MM.1S (cell line): ENCODE data around the gene VCL.

Experiments used
- DNase-seq: peaks from one replicate; pipeline ENCODE4 v3.0.0-alpha.2; 2015
- H2AFZ ChIP-seq: fragments of 300-600 bp; sonication (generic); 2 replicates; pipeline ENCODE4 v1.6.0; 2016; ENCODE audit warnings: antibody characterized with exemption, low read length
- H3F3A ChIP-seq: fragments of 300-600 bp; sonication (generic); 2 replicates; pipeline ENCODE4 v1.6.1; 2016; ENCODE audit warnings: mild to moderate bottlenecking, antibody characterized with exemption, low read length, moderate library complexity, mixed read lengths; ENCODE audit not compliant: insufficient read depth
- H3K27ac ChIP-seq: fragments of 300-600 bp; sonication (generic); 2 replicates; pipeline ENCODE4 v1.5.1; 2016; ENCODE audit warnings: mild to moderate bottlenecking, low read length
- H3K27me3 ChIP-seq: fragments of 300-600 bp; sonication (generic); replicated peaks from 2 replicates; pipeline ENCODE4 v1.6.0; 2016; ENCODE audit warnings: low read length; ENCODE audit not compliant: insufficient read depth
- H3K36me3 ChIP-seq: fragments of 300-600 bp; sonication (generic); replicated peaks from 2 replicates; pipeline ENCODE4 v1.6.1; 2016; ENCODE audit warnings: mild to moderate bottlenecking, low read length, mixed read lengths; ENCODE audit not compliant: insufficient read depth
- H3K4me1 ChIP-seq: fragments of 300-600 bp; sonication (generic); 2 replicates; pipeline ENCODE4 v1.6.1; 2016; ENCODE audit warnings: low read length, mixed read lengths
- H3K4me2 ChIP-seq: fragments of 300-600 bp; sonication (generic); 2 replicates; pipeline ENCODE4 v1.6.0; 2016; ENCODE audit warnings: low read depth, low read length
- H3K4me3 ChIP-seq: fragments of 300-600 bp; sonication (generic); 2 replicates; pipeline ENCODE4 v1.5.1; 2016; ENCODE audit warnings: low read length, mixed read lengths
- H3K79me2 ChIP-seq: fragments of 300-600 bp; sonication (generic); 2 replicates; pipeline ENCODE4 v1.6.1; 2016; ENCODE audit warnings: mixed run types, low read length, mixed read lengths
- H3K9ac ChIP-seq: fragments of 300-600 bp; sonication (generic); 2 replicates; pipeline ENCODE4 v1.6.1; 2016; ENCODE audit warnings: low read length, mixed read lengths
- H3K9me2 ChIP-seq: fragments of 300-600 bp; sonication (generic); replicated peaks from 2 replicates; pipeline ENCODE4 v1.6.1; 2016; ENCODE audit warnings: mild to moderate bottlenecking, low read length, mixed read lengths; ENCODE audit not compliant: insufficient read depth
- H3K9me3 ChIP-seq: fragments of 300-600 bp; sonication (generic); replicated peaks from 2 replicates; pipeline ENCODE4 v1.6.1; 2016; ENCODE audit warnings: mild to moderate bottlenecking, low read length, mixed read lengths; ENCODE audit not compliant: insufficient read depth
- H4K20me1 ChIP-seq: fragments of 300-600 bp; sonication (generic); 2 replicates; pipeline ENCODE4 v1.6.1; 2016; ENCODE audit warnings: mild to moderate bottlenecking, low read length, moderate library complexity, mixed read lengths; ENCODE audit not compliant: insufficient read depth
- EZH2 ChIP-seq: fragments of 300-600 bp; sonication (generic); optimal IDR thresholded peaks from 2 replicates; pipeline ENCODE3; 2017; ENCODE audit warnings: low read depth, mild to moderate bottlenecking, antibody characterized with exemption, low read length, mixed read lengths
- EZH2phosphoT487 ChIP-seq: fragments of 300-600 bp; sonication (generic); IDR thresholded peaks from 2 replicates; pipeline ENCODE4 v1.6.1; 2018; ENCODE audit warnings: antibody characterized with exemption, low read length
- TF ChIP-seq, protein P1 (sequence below): fragments of 300-600 bp; sonication (generic); IDR thresholded peaks from 2 replicates; pipeline ENCODE4 v1.5.1; 2016; ENCODE audit warnings: antibody characterized with exemption, low read length, mixed read lengths

The VCL gene

DNA sequence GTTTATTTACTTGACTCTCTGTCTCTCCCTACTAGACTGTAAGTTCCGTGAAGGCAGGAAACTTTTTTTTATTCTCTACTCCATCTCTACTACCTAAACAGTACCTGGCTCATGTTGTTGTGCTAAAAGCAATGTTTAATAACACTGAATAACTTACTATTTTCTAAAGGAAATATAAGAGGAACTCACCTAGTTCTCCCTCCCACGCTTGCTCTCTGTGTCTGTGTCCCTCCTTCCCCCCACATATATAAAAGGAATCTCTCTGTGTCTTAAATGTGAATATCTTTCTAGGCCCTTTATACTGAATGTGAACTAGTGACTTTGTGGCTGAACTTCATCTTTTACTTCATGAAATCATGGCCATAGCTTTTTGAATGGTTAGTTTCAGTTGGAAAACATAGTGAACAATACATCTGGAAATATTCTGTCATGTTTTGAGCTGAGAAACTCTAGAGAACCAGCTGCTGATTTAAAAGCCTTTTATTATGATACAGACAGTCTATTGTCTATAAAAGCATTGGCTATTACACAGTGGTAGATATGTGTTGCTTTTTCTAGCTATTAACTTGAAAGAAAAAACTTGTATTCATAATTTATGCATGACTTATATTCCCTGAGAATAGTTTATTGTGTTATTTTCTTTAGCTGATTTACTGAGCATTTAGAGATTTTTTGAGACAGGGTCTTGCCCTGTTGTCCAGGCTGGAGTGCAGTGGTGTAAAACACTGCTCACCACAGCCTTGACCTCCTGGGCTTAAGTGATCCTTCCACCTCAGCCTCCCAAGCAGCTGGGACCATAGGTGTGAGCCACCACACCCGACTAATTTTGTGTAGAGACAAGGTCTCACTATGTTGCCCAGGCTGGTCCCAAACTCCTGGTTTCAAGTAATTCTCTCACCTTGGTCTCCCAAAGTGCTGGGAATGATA, 42.5 kb downstream of the VCL start:
- Histone ChIP-seq H3K36me3 (no peaks in the 10 kb centered on the region), H2AFZ (no peak overlapping the region), H3K4me2 (no peak overlapping the region), H3K9me2 (no peaks in the 10 kb centered on the region), H4K20me1 (no peaks in the 10 kb centered on the region), H3K27ac (no peak overlapping the region), H3K9ac (no peak overlapping the region), H3K4me3 (no peak overlapping the region), H3K27me3 (no peaks in the 10 kb centered on the region), H3K9me3 (no peaks in the 10 kb centered on the region), H3K79me2 (no peaks in the 10 kb centered on the region), H3K4me1 (no peaks in the 10 kb centered on the region), H3F3A (no peaks in the 10 kb centered on the region)
- no peak for DNase-seq
- TF ChIP-seq, protein P1, sequence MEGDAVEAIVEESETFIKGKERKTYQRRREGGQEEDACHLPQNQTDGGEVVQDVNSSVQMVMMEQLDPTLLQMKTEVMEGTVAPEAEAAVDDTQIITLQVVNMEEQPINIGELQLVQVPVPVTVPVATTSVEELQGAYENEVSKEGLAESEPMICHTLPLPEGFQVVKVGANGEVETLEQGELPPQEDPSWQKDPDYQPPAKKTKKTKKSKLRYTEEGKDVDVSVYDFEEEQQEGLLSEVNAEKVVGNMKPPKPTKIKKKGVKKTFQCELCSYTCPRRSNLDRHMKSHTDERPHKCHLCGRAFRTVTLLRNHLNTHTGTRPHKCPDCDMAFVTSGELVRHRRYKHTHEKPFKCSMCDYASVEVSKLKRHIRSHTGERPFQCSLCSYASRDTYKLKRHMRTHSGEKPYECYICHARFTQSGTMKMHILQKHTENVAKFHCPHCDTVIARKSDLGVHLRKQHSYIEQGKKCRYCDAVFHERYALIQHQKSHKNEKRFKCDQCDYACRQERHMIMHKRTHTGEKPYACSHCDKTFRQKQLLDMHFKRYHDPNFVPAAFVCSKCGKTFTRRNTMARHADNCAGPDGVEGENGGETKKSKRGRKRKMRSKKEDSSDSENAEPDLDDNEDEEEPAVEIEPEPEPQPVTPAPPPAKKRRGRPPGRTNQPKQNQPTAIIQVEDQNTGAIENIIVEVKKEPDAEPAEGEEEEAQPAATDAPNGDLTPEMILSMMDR: no peak
- no peak for TF ChIP-seq EZH2
- TF ChIP-seq EZH2phosphoT487: no peak

DNA sequence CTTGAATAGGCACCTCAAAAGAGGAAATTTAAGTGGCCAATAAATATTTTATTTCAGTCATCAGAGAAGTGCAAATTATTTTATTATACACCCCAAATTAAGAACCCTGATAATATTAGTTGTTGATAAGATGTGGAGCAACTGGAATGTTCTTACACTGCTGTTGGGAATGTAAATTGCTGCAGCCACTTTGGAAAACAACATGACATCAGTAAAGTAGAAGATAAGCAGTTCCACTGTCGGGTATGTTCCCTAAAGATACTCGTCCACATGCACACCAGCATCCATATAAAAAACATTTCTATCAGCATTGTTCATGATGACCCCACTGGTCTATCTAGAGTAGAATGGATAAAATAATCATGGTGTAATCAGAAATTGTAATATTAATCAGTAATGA, 46.5 kb downstream of the VCL start:
- no peak overlapping the region for H3K4me2 ChIP-seq
- no peaks in the 10 kb centered on the region for H4K20me1 ChIP-seq
- no peak overlapping the region for H3K27ac ChIP-seq
- no peaks in the 10 kb centered on the region for H3K27me3 ChIP-seq
- H3K9me3 ChIP-seq: no peaks in the 10 kb centered on the region
- H3K9me2 ChIP-seq: no peaks in the 10 kb centered on the region
- H3F3A ChIP-seq: no peaks in the 10 kb centered on the region
- no peaks in the 10 kb centered on the region for H3K79me2 ChIP-seq
- no peaks in the 10 kb centered on the region for H3K36me3 ChIP-seq
- no peaks in the 10 kb centered on the region for H3K4me1 ChIP-seq
- TF ChIP-seq EZH2 (no peak), EZH2phosphoT487 (no peak)
- TF ChIP-seq, protein P1: no peak
- no peak for DNase-seq
- no peak overlapping the region for H2AFZ ChIP-seq
- H3K4me3 ChIP-seq: no peak overlapping the region
- H3K9ac ChIP-seq: no peak overlapping the region

DNA sequence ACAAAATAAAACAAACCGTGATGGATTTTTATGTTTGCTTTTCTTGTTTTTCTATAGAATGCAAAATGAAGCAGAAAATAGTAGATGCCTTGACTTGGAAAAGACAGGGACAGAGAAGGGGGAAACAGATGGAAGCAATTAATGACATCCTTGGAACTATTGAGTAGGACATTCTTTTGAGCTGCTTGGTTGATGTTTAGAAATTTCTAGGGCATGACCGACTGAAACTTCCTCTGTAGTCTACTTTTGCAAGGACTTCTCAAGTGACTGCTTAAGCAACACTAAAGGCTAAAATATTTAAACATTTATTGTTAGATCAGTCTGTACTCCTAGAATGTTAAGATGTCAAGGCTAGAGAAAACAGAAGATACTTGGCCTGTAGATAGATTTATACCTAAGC, 49.4 kb downstream of the VCL start:
- DNase-seq: no peak
- TF ChIP-seq EZH2: no peak
- TF ChIP-seq, protein P1: no peak
- TF ChIP-seq EZH2phosphoT487: no peak
- H3K9me3 ChIP-seq: no peaks in the 10 kb centered on the region
- H3K4me2 ChIP-seq: no peak overlapping the region
- H3K36me3 ChIP-seq: no peaks in the 10 kb centered on the region
- H3K4me1 ChIP-seq: no peaks in the 10 kb centered on the region
- H2AFZ ChIP-seq: no peak overlapping the region
- H3K9ac ChIP-seq: no peak overlapping the region
- no peaks in the 10 kb centered on the region for H3K9me2 ChIP-seq
- H3K27me3 ChIP-seq: no peaks in the 10 kb centered on the region
- no peaks in the 10 kb centered on the region for H3F3A ChIP-seq
- H3K27ac ChIP-seq: no peak overlapping the region
- no peak overlapping the region for H3K4me3 ChIP-seq
- no peaks in the 10 kb centered on the region for H3K79me2 ChIP-seq
- no peaks in the 10 kb centered on the region for H4K20me1 ChIP-seq
